Fibroblast of lung (primary cell): ENCODE measurements around the gene ITPR3. TPM values are rescaled to one million over a fixed set of nuclear protein-coding genes. Genes with fewer than 3 reads are reported as not detected.

Source experiments
- DNase-seq, 2 donors: peaks; one replicate each; pipeline versions ENCODE4 v3.0.0 to v3.0.0-alpha.2; 2010; ENCODE audit warnings: low read depth in 2 of 2
- H2AFZ ChIP-seq: 2 replicates; pipeline ENCODE4 v1.5.1; 2012; ENCODE audit warnings: low read length, control low read depth, inconsistent platforms
- H3K27ac ChIP-seq: 2 replicates; pipeline ENCODE4 v1.5.1; 2011; ENCODE audit warnings: low read length, control low read depth; ENCODE audit not compliant: insufficient read depth
- H3K27me3 ChIP-seq: 2 replicates; pipeline ENCODE4 v1.5.1; 2011; ENCODE audit warnings: mild to moderate bottlenecking, low read length; ENCODE audit not compliant: control insufficient read depth, insufficient read depth
- H3K36me3 ChIP-seq: 2 replicates; pipeline ENCODE4 v1.5.1; 2011; ENCODE audit warnings: low read length; ENCODE audit not compliant: control insufficient read depth, insufficient read depth
- H3K4me1 ChIP-seq: 2 replicates; pipeline ENCODE4 v1.5.1; 2011; ENCODE audit warnings: low read length; ENCODE audit not compliant: control insufficient read depth, insufficient read depth; ENCODE audit errors: extremely low read depth
- H3K4me2 ChIP-seq: 2 replicates; pipeline ENCODE4 v1.5.1; 2011; ENCODE audit warnings: low read length, control low read depth; ENCODE audit not compliant: insufficient read depth; ENCODE audit errors: extremely low read depth
- H3K4me3 ChIP-seq, 4 experiments: fragments of 200-600 bp in 1 of 4; sonication (generic) in 1 of 4; replicated peaks in 1 of 4; 2 replicates each; pipeline ENCODE4 v1.5.1; 2011 to 2016; ENCODE audit warnings: low read length in 4 of 4, low read depth in 3 of 4, mild to moderate bottlenecking in 3 of 4, control low read depth in 2 of 4, inconsistent platforms in 1 of 4, mixed read lengths in 1 of 4; ENCODE audit not compliant: insufficient read depth in 1 of 4; ENCODE audit errors: control extremely low read depth in 1 of 4
- H3K79me2 ChIP-seq: 2 replicates; pipeline ENCODE4 v1.5.1; 2012; ENCODE audit warnings: mild to moderate bottlenecking, low read length, inconsistent platforms; ENCODE audit not compliant: control insufficient read depth, insufficient read depth
- H3K9ac ChIP-seq: 2 replicates; pipeline ENCODE4 v1.5.1; 2011; ENCODE audit warnings: mild to moderate bottlenecking, low read length, control low read depth; ENCODE audit not compliant: insufficient read depth
- H3K9me3 ChIP-seq: 2 replicates; pipeline ENCODE4 v1.5.1; 2012; ENCODE audit warnings: low read depth, low read length; ENCODE audit not compliant: control insufficient read depth, insufficient read depth
- H4K20me1 ChIP-seq: 2 replicates; pipeline ENCODE4 v1.5.1; 2011; ENCODE audit warnings: low read length; ENCODE audit not compliant: control insufficient read depth, insufficient read depth; ENCODE audit errors: extremely low read depth
- CTCF ChIP-seq, 2 donors: IDR thresholded peaks in 1 of 2; conservative IDR thresholded peaks in 1 of 2; 1 replicate in 1 of 2; 2 replicates in 1 of 2; pipeline ENCODE4 v1.5.1; 2011 to 2012; ENCODE audit warnings: low read length in 2 of 2, control low read depth in 1 of 2, inconsistent platforms in 1 of 2, low read depth in 1 of 2, mild to moderate bottlenecking in 1 of 2
- EZH2 ChIP-seq: IDR thresholded peaks from 2 replicates; pipeline ENCODE4 v1.5.1; 2012; ENCODE audit warnings: low read length, control low read depth, mild to moderate bottlenecking; ENCODE audit errors: missing control alignments
- polyA plus RNA-seq, 2 donors: library from polyadenylated mRNA; depleted of rRNA in 1 of 2; stranded (reverse) in 1 of 2; unstranded in 1 of 2; fragments of >200 nt; gene quantifications; 2 replicates each; pipeline ENCODE4 v1.2.1, GENCODE V29; 2011 to 2012; ENCODE audit warnings: missing spikeins in 1 of 2
- total RNA-seq: library from RNA; depleted of rRNA; stranded (reverse); fragments of >200 nt; gene quantifications from 2 replicates; pipeline ENCODE4 v1.2.1, GENCODE V29; 2014

Gene ITPR3
- total and polyA plus RNA-seq, 2 donors (not counting 1 experiment from before 2014, with no cell fraction given) = 9.6 to 43.4 TPM

- Histone ChIP-seq H4K20me1 (no peaks in the 10 kb centered on the region), H3K27ac (no peak overlapping the region), H3K79me2 (no peaks in the 10 kb centered on the region), H3K4me1 (peaks cover 3% of the 10 kb centered on the region), H3K9ac (no peak overlapping the region), H2AFZ (no peak overlapping the region), H3K4me3 (no peak overlapping the region), H3K36me3 (no peaks in the 10 kb centered on the region), H3K27me3 (peaks cover 3% of the 10 kb centered on the region), H3K4me2 (no peak overlapping the region), H3K9me3 (no peaks in the 10 kb centered on the region)
- no peak for DNase-seq
- TF ChIP-seq EZH2 (no peak), CTCF (conservative IDR thresholded peaks at IDR 0.05 in 1 of 2, IDR thresholded peaks at IDR 0.05 in 1 of 2; ENCODE audit: low read depth in 1 of 2, low read length in 2 of 2) (no peak)
Measured at GRCh38 chr6:33733709-33734007, 112.5 kb downstream of the ITPR3 start.

GRCh38 chr6:33735216-33735615 lies 114.1 kb downstream of the ITPR3 start:
- Histone ChIP-seq H3K79me2 (no peaks in the 10 kb centered on the region), H3K9ac (no peak overlapping the region), H3K4me1 (peaks cover 3% of the 10 kb centered on the region), H3K27me3 (peaks cover under 1% of the 10 kb centered on the region), H3K27ac (no peak overlapping the region), H2AFZ (no peak overlapping the region), H3K4me2 (no peak overlapping the region), H3K4me3 (no peak overlapping the region), H4K20me1 (no peaks in the 10 kb centered on the region), H3K9me3 (no peaks in the 10 kb centered on the region), H3K36me3 (no peaks in the 10 kb centered on the region)
- TF ChIP-seq CTCF (conservative IDR thresholded peaks at IDR 0.05 in 1 of 2, IDR thresholded peaks at IDR 0.05 in 1 of 2; ENCODE audit: low read depth in 1 of 2, low read length in 2 of 2) = no peak
- TF ChIP-seq EZH2 = no peak
- DNase-seq = no peak

- H3K79me2 ChIP-seq = no peaks in the 10 kb centered on the region
Measured at GRCh38 chr6:33737267-33738026, 116.3 kb downstream of the ITPR3 start.

More at GRCh38 chr6:33737267-33738026, 116.3 kb downstream of the ITPR3 start:
- DNase-seq = no peak
- H3K27ac ChIP-seq = no peak overlapping the region
- no peak for TF ChIP-seq EZH2
- TF ChIP-seq CTCF (conservative IDR thresholded peaks at IDR 0.05 in 1 of 2, IDR thresholded peaks at IDR 0.05 in 1 of 2; ENCODE audit: low read depth in 1 of 2, low read length in 2 of 2) = no peak
- H4K20me1 ChIP-seq = no peaks in the 10 kb centered on the region
- no peaks in the 10 kb centered on the region for H3K9me3 ChIP-seq
- peaks cover 10% of the 10 kb centered on the region for H3K27me3 ChIP-seq
- no peak overlapping the region for H3K4me2 ChIP-seq
- H3K9ac ChIP-seq = no peak overlapping the region
- H2AFZ ChIP-seq = no peak overlapping the region
- H3K36me3 ChIP-seq = no peaks in the 10 kb centered on the region
- H3K4me3 ChIP-seq = no peak overlapping the region
- H3K4me1 ChIP-seq = peaks cover 3% of the 10 kb centered on the region
